Vagina (tissue), 2 donors: ENCODE results near the gene TAC4.

Source experiments
- CTCF ChIP-seq, 3 experiments: fragments of 450-650 bp in 2 of 3; fragments of 200-600 bp in 1 of 3; sonication (generic) in 1 of 3; IDR thresholded peaks; one replicate each; pipeline ENCODE4 v1.5.1; 2017 to 2019; ENCODE audit warnings: antibody characterized with exemption in 3 of 3, mild to moderate bottlenecking in 2 of 3, moderate library complexity in 2 of 3
- POLR2A ChIP-seq, 2 donors: fragments of 450-650 bp; IDR thresholded peaks; one replicate each; pipeline ENCODE4 v1.6.1; 2017; ENCODE audit warnings: antibody characterized with exemption in 2 of 2, mild to moderate bottlenecking in 2 of 2, moderate library complexity in 2 of 2
- POLR2AphosphoS5 ChIP-seq, 2 donors: sonication (generic); formaldehyde crosslinking; IDR thresholded peaks; one replicate each; pipeline ENCODE4 v1.9.0; 2017; ENCODE audit warnings: antibody characterized with exemption in 2 of 2, mild to moderate bottlenecking in 2 of 2, low read depth in 1 of 2; ENCODE audit not compliant: insufficient read depth in 1 of 2

DNA sequence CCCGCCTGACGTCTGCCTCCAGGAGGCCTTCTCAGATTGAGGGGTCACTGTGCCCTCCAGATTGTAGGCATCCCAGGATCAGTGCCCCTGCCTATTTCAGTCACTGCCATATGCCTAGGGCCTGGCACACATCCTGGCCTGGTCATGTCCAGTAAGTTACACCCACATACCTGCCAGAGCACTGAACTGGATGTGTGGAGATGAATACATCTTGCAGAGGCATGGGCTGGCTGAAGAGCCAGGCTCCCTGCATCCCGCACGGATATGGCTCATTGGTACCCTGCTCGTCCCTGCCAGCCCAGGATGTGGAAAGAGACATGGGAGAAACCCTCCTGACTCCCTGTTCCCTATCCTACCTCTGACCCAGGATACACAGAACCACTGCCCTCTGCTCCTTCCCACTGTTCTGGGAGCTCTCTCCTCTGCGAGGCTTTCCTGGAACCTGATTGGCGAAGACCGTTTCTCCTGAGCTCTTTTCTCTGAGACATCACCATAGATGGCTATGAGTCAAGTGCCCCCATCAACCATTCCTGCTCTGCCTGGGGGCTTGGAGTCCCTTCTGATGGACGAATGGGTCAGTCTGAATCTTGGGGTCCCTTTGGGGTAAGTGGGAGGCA is 40.0 kb upstream of the TAC4 start:
- no peak for TF ChIP-seq CTCF (IDR thresholded peaks at IDR 0.05)
- no peak for TF ChIP-seq POLR2A (IDR thresholded peaks at IDR 0.05)
- no peak for TF ChIP-seq POLR2AphosphoS5 (IDR thresholded peaks at IDR 0.05; ENCODE audit: insufficient read depth in 1 of 2, low read depth in 1 of 2)
